ENCODE measurements around the gene SRPRB.

Gene SRPRB

DNA sequence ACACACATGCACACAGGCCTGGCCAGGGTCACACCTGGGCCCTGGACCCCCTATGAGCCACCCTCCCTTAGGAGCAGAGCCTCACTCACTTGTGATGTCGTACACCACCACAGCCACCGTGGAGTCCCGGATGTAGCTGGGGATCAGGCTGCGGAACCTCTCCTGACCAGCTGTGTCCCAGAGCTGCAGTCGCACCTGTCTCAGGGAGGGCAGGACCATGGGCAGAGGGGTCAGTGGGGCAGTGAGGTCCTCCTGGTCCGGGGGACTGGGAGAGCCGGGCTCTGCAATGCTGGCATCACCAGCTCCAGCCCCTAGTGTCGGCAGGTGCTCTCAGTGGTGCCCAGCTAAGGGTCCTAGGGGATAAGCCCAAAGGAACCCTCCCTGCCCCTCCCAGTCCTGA is 35.6 kb downstream of the SRPRB start:
- DNase-seq (ENCODE audit: low read depth): no peak
- TF ChIP-seq, protein P1, sequence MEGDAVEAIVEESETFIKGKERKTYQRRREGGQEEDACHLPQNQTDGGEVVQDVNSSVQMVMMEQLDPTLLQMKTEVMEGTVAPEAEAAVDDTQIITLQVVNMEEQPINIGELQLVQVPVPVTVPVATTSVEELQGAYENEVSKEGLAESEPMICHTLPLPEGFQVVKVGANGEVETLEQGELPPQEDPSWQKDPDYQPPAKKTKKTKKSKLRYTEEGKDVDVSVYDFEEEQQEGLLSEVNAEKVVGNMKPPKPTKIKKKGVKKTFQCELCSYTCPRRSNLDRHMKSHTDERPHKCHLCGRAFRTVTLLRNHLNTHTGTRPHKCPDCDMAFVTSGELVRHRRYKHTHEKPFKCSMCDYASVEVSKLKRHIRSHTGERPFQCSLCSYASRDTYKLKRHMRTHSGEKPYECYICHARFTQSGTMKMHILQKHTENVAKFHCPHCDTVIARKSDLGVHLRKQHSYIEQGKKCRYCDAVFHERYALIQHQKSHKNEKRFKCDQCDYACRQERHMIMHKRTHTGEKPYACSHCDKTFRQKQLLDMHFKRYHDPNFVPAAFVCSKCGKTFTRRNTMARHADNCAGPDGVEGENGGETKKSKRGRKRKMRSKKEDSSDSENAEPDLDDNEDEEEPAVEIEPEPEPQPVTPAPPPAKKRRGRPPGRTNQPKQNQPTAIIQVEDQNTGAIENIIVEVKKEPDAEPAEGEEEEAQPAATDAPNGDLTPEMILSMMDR (conservative IDR thresholded peaks at IDR 0.05; ENCODE audit: low read depth, low read length): no peak
- no peak overlapping the region for H3K4me3 ChIP-seq (ENCODE audit: low read depth, low read length)

DNA sequence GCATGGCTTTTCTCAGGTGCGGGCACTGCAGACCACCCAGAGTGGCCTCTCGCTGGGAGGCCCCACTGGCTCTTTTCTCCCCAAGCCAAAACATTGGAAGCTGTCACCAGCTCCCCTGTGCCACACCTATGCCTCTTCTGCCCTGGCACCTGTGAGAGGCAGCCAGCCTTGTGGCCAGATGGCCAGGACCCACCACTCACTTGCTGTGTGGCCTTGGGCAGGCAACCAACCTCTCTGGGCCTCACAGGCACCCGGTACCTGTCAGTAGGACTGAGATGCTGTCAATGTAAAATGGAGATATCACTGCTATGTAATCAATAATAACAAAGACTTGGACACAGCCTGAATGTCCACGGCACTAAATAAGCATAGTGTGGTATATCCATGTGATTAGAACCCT is 36.5 kb downstream of the SRPRB start:
- DNase-seq (ENCODE audit: low read depth): no peak
- TF ChIP-seq, protein P1 (conservative IDR thresholded peaks at IDR 0.05; ENCODE audit: low read depth, low read length): no peak
- no peak overlapping the region for H3K4me3 ChIP-seq (ENCODE audit: low read depth, low read length)

DNA sequence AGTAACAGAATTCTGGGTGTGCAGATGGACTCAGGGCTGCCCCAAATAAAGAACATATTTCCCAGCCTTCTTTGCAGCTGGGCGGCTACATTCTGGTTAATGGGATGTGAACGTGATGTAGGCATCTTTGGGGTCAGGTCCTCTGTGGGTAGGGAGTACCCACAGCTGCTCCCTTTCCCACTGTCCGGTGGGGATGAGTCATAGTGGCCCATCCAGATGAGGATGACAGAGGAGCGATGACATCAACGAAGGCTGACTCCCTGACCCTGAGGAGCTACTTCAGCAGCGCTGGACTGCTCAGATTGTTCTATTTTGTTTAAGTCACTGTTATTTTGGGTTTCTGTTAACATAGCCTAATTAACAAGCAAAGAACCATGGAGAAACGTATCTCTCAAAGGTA is 38.0 kb downstream of the SRPRB start:
- H3K4me3 ChIP-seq (ENCODE audit: low read depth, low read length): no peak overlapping the region
- TF ChIP-seq, protein P1 (conservative IDR thresholded peaks at IDR 0.05; ENCODE audit: low read depth, low read length): no peak
- peak; percentile 89 for DNase-seq (ENCODE audit: low read depth)

DNA sequence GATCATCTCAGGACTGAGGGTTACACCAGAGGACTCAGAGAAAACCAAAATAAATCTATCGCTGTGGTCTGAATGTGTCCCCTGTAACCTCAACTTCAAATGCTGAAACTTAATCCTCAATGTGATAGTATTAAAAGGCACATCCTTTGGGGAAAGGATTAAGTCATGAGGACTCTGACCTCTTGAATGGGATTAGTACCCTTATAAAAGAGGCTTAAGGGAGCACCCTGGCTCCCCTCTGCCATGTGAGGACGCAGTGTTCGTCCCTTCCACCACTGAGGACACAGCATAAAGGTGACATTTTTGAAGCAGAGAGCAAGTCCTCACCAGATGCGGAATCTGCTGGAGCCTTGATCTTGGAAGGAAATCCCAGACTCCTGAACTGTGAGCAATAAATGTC is 39.5 kb downstream of the SRPRB start:
- TF ChIP-seq, protein P1 (conservative IDR thresholded peaks at IDR 0.05; ENCODE audit: low read depth, low read length): no peak
- no peak overlapping the region for H3K4me3 ChIP-seq (ENCODE audit: low read depth, low read length)
- DNase-seq (ENCODE audit: low read depth): no peak

DNA sequence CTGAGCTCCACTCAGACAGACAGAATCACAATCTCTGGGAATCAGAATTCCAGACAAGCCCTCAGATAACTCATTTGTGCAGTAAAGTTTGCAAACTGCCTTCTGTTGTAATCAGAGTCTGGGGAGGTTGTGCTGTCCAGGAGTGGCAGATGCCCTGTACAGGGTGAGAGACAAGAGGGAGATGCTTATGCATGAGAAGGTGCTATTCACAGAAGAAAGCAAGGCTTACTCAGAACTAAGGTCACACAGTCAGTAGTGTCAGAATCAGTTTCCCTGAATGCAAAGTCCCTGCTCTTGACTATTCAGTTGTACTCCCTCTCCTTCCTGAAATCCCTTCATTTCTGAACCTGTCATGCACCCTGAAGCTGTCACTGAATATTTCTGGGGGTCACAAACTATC is 43.7 kb downstream of the SRPRB start:
- no peak for DNase-seq (ENCODE audit: low read depth)
- H3K4me3 ChIP-seq (ENCODE audit: low read depth, low read length): no peak overlapping the region
- TF ChIP-seq, protein P1 (conservative IDR thresholded peaks at IDR 0.05; ENCODE audit: low read depth, low read length): no peak

DNA sequence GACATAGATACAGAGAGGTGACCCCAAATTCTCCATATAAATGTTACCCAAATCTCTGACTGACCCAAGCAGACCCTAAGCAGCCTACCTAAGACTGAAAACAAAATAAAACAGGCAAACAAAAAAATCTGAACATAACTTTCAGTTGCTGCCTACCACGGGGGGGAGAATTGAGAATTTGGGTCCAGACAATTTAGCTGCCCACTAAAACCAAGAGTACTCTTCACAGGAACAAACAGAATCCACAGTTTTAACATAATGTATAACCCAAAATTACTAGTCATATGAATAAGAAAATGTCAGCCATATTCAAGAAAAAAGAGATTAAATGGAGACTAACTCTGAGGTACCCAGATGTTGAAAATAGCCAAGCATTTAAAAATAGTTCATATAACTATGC is 44.4 kb downstream of the SRPRB start:
- TF ChIP-seq, protein P1 (conservative IDR thresholded peaks at IDR 0.05; ENCODE audit: low read depth, low read length): no peak
- H3K4me3 ChIP-seq (ENCODE audit: low read depth, low read length): no peak overlapping the region
- DNase-seq (ENCODE audit: low read depth): no peak

DNA sequence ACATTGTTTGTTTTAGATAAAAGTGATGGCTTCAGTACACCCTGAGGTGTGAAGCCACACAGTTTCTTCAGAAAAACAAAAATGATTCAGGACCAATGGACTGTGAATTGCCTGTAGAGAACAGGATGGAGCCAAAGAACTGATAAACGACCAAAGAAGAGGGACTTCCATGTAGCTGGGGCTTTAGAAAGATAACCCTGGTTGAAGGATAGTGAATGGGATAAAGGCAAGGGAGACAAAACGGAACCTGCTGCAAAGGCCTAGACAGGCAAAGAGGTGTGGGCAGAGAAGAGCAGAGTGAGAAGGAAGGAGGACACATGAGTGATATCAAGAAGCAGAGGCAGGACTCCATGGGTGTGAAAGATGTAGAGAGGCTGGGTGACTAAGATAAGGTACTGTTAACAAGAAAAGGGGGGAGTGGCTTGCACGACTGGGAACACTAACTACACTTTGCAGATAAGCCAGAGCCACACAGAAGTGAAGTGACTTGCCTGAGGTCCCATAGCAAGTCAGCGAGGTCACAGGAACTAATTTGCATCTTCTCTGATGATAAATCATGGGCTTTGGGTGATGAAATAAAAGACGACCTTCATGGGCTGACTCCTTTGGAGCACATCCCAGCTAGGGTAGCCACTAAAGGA is 45.8 kb downstream of the SRPRB start:
- no peak for DNase-seq (ENCODE audit: low read depth)
- H3K4me3 ChIP-seq (ENCODE audit: low read depth, low read length): no peak overlapping the region
- TF ChIP-seq, protein P1 (conservative IDR thresholded peaks at IDR 0.05; ENCODE audit: low read depth, low read length): no peak

All from choroid plexus epithelial cell (primary cell).